ENCODE measurements around the gene PLXNA2.

Gene PLXNA2

DNA sequence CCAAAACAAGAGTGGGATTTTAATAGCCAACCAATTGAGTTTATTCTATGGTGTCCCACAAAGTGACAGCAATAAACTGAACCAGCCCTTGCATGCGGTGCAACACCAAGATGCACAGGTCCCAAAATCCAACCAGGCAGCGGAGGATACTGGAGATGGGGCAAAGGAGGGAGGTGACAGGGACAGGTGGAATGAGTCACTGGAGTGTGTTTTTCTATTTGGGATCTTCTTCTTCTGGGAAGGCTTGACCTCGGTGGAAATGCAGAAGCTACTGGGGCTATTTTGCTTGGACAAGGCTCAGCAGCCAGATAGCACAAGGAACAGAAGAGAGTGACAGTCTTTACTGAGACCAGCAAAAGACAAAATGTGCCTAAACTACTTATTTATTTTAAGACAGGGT is 97.5 kb downstream of the PLXNA2 start:
- FAIRE-seq, result no peak
- no peak for DNase-seq (ENCODE audit: low spot score)

DNA sequence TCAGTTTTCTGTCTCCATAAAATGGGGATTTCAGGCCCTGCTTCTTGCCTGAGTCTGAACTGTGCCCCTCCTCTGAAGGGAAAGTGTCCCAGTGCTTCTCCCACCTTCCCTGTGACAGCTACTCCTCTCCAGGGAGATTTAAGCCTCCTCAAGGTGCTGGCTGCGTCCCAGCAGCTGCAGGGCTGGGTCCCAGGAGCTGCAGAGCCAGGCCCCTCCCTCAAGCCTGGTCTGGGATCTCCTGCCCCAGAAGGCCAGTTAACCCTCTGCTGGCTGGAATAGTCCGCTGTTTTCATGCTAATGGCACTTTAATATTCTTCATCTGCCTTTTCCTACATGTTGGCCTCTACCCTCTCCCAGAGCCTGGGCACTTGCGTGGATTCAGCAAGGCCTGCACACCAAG is 99.0 kb downstream of the PLXNA2 start:
- FAIRE-seq (no peak), DNase-seq (ENCODE audit: low spot score) (no peak)

DNA sequence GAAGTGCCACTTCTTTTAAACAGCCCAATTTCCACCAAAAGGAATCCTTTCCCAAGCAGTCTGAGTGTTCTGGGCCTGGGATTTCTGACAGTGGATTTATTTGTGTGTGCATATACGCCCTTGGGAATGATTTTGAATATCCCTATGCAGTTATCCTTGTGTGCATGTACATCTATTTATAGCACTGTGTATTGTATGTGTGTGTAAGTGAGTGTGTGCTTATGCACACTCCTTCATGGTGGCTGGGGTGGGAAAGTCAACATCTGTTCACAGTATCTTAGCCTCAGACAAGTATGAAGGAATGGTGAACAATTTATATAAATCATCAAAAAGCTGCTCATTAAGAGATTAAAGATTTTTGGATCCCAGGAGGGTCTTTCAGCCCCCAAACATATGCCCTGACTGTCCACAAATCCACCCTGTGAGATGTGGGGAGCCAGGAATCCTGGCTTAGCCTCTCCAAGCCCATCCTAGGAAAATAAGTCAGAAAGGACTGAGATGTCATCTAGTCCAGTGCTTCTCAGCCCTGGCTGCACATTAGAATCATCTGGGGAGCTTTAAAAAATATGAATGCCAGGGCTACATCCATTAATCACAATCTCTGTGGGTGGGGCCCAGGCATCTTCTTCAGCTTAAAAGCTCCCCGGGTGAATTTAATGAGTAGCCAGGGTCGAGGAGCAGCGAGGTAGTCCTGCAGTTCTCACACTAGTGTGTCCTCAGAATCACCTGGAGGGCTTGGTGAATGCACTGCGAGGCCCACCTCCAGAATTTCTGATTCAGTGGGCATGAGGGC is 101.4 kb downstream of the PLXNA2 start:
- DNase-seq (ENCODE audit: low spot score) (no peak), FAIRE-seq (no peak)

DNA sequence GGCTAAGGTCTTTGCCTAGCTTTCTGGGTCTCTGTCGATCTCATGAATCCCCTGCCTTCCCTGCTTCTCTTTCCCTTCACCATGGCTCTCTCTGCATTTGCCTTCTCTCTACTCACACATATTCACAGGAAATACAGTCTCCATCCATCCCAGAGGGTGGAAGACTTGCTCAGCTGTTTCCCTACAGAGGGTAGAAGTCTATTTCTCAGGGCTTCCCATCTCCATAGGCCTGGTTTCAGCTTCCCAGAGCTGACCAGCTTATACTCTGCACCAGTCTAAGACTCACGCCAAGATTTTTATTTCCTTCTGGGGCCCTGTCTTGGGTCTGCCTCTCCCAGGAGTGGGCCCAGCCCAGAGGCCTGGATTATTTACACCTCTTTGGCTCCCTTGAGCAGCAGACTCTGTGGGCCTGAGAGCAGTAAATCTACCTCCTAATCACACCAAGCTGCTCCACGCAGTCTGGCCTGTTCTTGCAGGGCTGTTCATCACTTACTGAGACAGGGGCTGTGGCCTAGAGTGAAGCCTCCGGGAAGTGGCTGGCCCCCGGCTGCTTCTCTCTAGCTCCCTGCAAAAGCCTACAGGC is 102.5 kb downstream of the PLXNA2 start:
- FAIRE-seq, result no peak
- DNase-seq (ENCODE audit: low spot score), result no peak

DNA sequence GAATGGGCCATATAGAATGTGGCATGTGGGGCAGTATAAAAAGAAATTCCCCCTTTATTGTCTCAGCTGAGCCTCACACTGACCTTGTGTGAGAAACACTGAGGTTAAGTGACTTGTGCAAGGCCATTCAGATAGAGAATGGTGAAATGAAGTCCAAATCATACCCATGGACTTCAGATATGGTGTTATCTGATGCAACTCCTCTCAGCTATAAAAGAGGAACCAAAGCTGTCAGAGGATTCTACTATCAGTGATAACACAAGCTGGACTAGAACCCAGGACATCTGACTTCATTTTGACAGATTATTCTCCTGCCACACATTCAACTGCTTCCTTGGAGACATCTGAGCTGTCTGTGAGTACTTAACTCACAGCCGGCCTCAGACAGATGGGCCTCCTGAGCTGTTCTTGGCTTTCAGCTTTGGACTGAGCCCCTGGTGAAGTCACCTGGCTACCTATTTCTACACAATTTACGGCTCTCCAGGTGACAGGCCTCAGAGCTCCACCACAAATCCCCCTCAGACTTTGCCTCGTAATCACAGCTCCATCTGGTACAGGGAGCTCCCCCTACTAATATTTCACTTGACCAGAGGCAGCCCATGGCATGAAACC is 104.6 kb downstream of the PLXNA2 start:
- FAIRE-seq, result no peak
- DNase-seq (ENCODE audit: low spot score), result no peak

DNA sequence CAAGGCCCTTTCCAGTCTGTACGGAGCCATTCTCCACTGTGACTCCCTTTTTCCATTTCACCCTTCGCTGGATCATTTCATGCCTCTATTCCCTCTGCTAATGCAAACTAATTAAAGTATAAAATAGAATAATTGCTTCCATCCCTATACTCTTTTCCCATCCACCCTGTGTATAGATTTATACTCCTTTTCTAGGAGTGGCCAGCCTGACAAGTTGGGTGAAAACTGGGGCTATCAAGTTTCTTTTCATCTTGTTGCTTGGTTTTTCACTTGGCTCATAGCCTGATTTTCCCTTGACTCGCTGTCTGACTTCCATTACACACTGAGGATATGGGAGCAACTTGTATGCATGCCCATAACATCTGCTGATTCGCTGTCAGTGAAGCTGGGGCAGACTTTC is 107.0 kb downstream of the PLXNA2 start:
- FAIRE-seq, result no peak
- no peak for DNase-seq (ENCODE audit: low spot score)

DNA sequence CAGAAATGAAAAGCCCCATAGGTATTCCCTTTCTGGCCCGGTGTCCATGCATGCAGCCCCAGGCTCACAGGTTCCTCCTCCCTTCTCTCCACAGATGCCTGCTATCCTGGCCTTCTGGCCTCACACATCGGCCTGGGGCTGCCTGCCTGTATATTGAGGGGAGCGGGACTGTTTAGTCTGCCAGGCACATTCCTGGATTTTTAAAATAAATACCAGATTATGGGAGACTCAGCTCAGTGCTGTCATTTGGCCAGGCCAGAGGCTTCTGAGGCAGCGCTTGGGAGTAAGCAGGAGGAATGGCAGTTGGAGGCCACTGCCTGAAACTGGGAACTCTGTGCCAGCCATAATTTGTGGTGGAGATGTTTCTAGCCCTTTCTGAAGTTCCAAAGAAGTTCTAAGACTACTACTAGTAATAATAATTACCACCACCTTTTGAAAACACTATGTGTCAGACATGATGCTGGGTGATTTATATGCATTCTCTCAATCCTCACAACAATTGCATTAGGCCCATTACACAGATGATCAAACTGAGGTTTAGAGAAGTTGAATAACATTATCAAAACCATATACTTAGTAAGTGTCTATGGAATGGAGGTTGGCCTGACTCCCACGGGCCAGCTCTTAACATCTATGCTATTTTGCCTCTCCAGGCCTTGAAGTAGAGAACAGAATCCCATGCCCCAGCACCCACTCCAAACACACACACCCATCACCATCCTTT is 107.6 kb downstream of the PLXNA2 start:
- FAIRE-seq (no peak), DNase-seq (ENCODE audit: low spot score) (no peak)

DNA sequence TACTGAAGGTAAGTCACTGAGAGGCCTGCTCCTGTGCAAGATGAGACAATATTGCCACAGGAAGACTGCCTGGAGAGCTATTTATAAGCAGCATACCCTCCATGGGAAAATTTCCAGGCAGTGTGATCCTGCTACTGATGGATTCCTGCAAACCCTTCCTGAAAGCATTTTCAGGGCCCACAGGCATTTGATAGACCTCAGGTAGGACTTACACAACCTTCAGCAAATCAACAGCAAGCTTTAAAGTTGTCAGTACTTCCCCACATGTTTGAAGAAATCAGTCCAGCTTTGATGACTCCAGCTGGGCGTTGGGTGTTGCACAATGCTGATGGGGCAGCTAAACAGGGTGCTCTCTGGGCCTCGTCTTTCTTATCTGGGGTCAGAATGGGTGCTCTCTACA is 108.8 kb downstream of the PLXNA2 start:
- DNase-seq (ENCODE audit: low spot score) (no peak), FAIRE-seq (no peak)

DNA sequence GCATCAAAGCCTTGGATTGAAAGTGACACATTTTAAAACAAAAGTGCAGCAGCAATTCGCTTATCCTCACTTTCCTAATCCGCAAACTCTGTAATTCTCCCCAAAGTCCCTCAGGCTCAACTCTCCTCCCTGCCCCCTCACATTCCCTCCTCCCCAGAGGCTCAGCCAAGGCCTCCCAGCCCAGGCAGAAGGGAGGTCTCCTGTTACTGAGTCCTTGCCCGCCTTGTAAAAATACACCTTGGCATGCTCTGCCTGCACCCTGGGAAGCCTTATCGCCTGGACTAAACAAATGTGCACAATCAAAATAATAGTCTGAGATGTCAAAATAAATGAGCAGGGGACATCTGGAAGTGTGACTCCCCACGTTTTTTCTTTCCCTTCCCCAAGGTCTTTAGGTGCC is 109.7 kb downstream of the PLXNA2 start:
- no peak for FAIRE-seq
- no peak for DNase-seq (ENCODE audit: low spot score)

DNA sequence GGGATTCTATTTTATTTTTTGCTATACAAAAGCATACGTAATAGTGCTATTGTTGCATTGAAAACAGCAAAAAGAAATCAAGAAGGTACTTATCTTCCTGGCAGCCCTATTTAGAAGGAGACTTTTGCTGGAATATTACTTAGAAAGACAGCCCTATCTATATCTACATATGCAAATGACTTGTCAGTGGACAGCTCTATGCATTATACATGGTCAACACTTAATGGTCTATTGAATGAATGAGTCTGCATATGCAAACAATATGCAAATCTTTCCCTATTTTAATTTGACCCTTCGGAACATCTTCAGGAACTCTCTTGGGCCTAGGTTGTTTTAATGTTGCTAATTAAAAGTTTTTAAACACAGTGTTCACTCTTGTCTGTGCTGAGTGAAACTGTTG is 110.8 kb downstream of the PLXNA2 start:
- FAIRE-seq (no peak), DNase-seq (ENCODE audit: low spot score) (no peak)

DNA sequence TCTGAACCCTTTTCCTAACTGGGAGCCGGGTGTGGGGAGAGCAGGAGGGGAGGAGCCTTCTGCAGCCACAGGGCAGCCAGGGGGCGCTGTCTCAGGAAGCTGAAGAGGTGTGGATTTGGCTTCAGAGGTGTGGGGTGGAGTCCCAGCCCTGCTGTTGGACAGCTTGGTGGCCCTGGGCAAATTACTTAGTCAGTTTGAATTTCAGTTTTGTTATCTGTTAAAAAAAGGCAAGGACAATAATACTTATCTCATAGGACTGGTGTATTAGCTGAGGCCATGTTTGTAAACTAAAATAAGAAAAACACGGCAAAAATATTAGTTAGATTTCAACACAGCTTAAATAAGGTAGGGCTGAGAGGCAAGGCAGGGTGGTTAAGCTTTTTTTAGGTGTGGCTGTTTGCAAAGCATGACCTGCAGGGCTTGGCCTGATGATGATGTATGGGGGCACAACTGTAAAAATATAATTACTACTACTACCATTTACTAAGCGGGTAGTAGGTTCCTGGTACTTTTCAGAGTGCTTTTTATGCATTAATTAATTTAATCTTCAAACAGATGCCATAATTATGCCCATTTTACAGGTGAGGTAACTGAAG is 111.8 kb downstream of the PLXNA2 start:
- DNase-seq (ENCODE audit: low spot score) (peak; percentile 85), FAIRE-seq (no peak)

DNA sequence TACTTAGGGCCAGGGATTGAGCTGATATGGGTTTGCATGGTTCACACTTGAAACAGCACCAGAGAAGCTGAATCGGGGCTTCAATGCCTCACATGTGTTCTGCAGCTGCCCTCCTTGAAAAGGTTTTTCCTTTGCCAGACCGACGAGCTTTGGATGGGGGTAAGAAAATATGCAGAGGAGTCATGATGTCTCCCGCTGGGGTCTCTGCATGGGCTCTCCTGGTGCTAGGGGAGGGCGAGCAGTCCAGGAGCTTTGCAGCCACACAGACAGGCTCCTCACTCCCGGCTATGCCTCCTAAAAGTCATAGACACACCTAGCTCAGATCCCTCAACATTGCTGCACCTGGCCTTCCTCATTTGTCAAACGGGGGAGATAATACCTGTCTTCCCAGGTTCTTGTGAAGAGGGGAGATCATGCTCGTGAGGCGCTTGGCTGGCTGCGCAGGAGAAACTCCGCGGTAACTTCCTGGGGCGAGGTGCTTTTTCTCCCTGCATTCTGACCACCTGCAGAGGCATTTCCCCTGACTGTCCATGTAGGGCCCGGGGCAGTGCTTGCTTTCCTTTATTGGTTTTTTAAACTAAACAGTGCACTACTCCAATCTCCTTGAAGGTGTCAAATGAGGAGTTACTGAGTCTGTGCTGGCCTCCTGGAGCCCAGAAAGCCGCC is 112.4 kb downstream of the PLXNA2 start:
- FAIRE-seq (no peak), DNase-seq (ENCODE audit: low spot score) (no peak)

DNA sequence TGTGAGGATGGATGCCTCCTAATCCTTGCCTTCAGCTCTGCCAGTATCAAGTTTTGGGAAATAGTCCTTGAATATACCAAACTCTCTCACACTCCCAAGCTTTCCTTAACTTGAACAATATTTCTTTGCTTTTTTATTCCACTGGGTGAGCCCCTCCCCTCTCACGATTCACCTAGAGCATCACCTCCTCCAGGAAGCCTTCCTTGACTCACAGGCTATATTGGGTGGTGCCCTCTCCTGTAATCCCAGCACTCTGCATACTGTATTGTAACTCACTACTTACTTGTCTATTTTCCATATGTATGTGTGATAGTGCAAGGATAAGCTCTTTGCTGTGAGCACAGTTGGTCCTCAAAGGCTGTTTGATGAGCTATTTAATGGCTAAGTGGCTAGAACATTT is 114.7 kb downstream of the PLXNA2 start:
- DNase-seq (ENCODE audit: low spot score), result no peak
- no peak for FAIRE-seq

DNA sequence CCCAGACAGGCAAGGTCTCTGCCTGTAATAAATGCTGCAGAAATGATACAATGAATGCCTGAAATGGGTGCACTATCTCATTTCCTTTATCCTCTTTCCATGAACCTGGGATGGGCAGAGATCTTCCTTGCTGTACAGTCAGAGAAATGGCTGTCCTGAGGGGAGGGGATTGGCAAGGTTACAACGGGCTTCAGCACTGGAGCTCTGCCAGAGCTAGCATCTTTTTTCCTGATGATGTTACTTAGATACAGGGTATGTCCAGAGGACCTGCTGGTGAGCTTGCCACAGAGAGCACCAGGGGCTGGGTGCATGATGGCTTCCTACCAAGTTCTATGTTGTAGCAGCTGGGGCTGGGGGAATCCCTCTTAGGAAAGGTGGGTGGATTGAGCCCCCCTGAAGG is 115.1 kb downstream of the PLXNA2 start:
- DNase-seq (ENCODE audit: low spot score) (no peak), FAIRE-seq (no peak)

DNA sequence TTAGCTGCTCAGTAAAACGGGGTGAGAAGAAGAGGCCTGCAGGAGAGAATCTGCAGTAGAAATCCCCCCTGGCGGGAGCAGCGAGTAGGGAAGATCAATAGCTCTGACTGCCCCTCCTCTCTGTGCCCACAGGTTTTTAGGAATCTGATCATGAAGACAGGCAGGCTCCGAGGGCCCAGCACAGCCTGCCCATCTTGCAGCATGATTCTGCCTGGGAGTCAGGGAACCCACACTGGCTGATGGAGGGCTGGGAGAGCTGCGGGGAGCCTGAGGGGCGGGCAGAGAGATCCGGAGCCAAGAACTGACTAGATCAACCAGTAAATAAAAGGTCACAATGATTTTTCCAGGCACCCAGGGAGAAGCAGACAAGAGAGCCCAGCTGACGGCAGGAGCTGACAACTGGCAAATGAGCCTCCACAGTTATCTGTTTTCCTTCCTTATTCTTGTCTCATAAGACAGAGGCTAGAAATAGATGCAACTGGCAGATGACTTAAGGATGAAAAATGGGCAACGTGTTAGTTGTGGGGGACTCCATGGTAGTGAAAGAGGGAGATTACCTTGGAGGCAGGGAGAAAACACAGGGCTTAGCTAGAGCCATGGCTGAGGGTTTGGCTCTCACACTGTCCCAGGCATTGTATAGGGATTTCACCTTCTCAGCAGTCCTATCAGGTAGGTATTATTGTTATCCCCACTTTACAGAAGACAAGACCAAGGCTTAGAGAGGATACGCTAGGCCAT is 116.2 kb downstream of the PLXNA2 start:
- DNase-seq (ENCODE audit: low spot score) (no peak), FAIRE-seq (no peak)

DNA sequence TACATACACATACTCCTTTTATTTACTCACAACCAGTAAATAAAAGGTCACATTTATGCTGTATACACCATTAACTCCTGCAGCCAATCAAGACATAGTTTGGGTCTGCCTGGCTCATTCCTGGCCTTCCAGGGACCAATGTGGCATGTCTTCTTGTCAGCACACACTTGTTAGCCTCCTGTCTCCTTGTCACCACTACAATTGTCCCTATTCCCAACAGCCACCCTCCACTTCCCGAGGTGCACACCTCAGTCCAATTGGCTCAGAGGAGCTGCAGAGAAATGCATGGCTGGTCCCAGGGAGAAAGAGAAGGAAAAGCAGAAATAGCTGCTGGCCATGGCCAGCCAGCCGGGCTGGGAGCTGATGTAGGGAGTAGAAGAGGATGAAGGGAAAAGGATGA is 116.9 kb downstream of the PLXNA2 start:
- FAIRE-seq (no peak), DNase-seq (ENCODE audit: low spot score) (no peak)

DNA sequence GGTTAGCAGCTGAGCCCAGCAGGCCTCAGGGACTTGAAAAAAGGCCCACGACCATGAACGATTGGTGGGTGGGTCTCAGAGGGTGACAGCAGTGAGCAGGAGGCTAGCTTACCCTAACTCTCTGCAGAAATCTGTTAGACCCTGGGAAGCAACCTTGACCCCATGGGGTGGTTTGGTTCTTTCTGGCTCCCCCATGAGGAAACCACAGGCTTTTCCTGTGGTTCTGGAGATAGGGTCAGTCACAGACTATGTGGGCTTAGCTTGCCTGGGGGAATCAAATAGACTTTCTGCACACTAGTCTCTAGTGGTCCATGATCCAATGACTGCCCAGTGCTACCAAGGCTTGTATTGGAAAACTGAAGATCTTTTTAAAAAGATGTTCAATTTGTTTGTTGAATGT is 118.1 kb downstream of the PLXNA2 start:
- DNase-seq (ENCODE audit: low spot score), result no peak
- FAIRE-seq, result no peak

DNA sequence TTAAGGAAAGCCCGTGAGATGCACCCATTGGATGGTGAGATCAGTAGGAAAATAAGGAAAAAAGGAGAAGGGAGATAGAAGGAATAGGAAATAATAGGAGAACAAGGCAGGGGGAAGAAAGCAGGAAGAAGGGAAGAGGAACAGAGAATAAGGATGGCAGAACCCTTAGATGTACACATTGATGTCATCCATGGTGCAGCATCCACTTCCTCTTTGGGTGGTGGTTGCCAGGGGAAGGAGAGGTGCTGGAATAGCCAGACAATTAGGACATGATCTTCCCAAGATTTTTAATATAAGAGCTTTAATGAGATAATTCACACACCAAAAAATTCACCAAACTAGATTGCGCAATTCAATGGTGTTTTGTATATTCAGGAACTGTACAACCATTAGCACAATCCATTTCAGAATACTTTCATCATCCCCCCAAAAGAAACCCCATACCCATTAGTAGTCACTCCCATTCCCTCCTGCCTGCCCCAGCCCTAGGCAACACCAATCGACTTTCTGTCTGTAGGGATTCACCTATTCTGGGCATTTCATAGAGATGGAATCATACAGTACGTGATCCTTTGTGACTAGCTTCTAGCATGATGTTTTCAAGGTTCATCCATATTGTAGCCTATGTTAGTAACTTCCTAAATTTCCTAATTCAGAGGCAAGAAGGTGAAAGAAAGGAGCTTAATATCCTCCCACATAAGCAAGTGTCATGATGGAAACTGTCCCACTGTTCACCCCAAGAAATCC is 121.4 kb downstream of the PLXNA2 start:
- DNase-seq (ENCODE audit: low spot score), result no peak
- no peak for FAIRE-seq

DNA sequence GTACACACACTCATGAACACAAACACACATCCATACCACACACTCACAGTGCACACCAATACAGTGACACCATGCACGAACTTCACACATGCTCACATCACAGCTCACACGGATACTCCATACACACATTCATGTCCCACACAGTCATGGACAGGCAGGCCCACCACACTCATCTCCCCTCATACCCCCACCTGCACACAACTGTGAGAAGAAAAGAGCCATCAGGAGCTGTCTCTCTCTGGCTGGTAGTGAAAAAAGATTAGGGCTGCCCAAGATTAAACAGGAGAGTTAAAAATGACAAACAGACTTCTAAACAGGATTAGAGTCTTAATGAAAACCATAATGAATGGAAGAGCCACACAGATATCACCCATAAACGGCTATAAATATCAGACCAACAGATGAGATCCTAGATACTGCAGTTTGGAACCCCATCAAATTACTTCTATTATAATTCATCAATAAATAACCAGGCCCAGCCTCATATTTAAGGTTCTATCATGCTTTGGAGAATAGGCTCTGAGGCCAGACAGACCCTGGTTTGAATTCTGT is 122.3 kb downstream of the PLXNA2 start:
- FAIRE-seq (no peak), DNase-seq (ENCODE audit: low spot score) (no peak)

DNA sequence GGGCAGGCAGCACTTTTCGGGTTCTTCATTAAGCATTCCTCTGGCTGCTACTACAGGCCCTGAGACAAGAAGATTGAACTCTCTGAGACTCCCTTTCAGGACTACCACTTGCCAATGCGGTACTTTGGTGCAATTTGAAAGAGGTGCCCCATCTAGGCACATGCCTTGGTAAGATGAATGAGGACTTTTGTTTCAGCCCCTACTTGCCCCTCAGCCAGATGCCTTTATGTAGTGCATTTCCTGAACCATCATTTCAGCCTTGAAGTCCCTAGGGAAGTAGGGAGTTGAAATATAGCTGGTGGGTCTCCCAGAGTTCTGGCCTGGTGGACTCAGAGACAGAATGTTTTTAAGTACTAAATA is 123.8 kb downstream of the PLXNA2 start:
- DNase-seq (ENCODE audit: low spot score) (no peak), FAIRE-seq (no peak)

Data from urothelium cell line (cell line).